Esophagus squamous epithelium (tissue), 5 donors: ENCODE results near the gene RANBP3. TPM values are rescaled to one million over a fixed set of nuclear protein-coding genes. Genes with fewer than 3 reads are reported as not detected.

Experiments
- DNase-seq: peaks from one replicate; lab custom pipeline; 2025; lab: John Stamatoyannopoulos, UW
- H3K27ac ChIP-seq, 4 donors: fragments of 200-600 bp; sonication (generic); one replicate each; pipeline ENCODE4 v1.5.1; 2016 to 2019; ENCODE audit warnings: mild to moderate bottlenecking in 1 of 4
- H3K27me3 ChIP-seq, 4 donors: fragments of 200-600 bp; sonication (generic); 1 replicate in 3 of 4; 2 replicates in 1 of 4; pipeline versions ENCODE4 v1.5.1 to v1.6.0; 2017 to 2021; ENCODE audit warnings: antibody characterized with exemption in 1 of 4
- H3K36me3 ChIP-seq, 3 donors: fragments of 200-600 bp; sonication (generic); one replicate each; pipeline ENCODE4 v1.5.1; 2016 to 2019
- H3K4me1 ChIP-seq, 3 donors: fragments of 200-600 bp; sonication (generic); one replicate each; pipeline ENCODE4 v1.5.1; 2017 to 2019
- H3K4me3 ChIP-seq, 4 donors: fragments of 200-600 bp; sonication (generic); 1 replicate in 3 of 4; 2 replicates in 1 of 4; pipeline ENCODE4 v1.5.1; 2016 to 2019; ENCODE audit warnings: mild to moderate bottlenecking in 2 of 4, moderate library complexity in 1 of 4
- H3K9me3 ChIP-seq, 3 donors: fragments of 200-600 bp; sonication (generic); one replicate each; pipeline ENCODE4 v1.5.1; 2016 to 2019
- POLR2A ChIP-seq, 4 donors: fragments of 450-650 bp; IDR thresholded peaks; one replicate each; pipeline ENCODE4 v1.6.1; 2017; ENCODE audit warnings: antibody characterized with exemption in 4 of 4, mild to moderate bottlenecking in 4 of 4, moderate library complexity in 3 of 4
- WGBS, 2 donors: methylation state at CpG; one replicate each; pipeline ENCODE4 v1.1.5; 2018; 5-methylcytosine and 5-hydroxymethylcytosine counted together
- intact Hi-C: fragments of 100-400 bp; cut with DNase I; formaldehyde crosslinking; loops from one replicate; pipeline ENCODE4 v1.15.0; 2022
- total RNA-seq, 4 donors: library from RNA; depleted of rRNA; stranded (reverse); fragments of >200 nt; gene quantifications; one replicate each; pipeline ENCODE4 v1.1.0, GENCODE V29; 2016
- TF ChIP-seq, protein P1 (sequence below), 6 experiments: fragments of 450-650 bp in 4 of 6; fragments of 200-600 bp in 2 of 6; sonication (generic) in 2 of 6; IDR thresholded peaks; one replicate each; pipeline ENCODE4 v1.5.1; 2016 to 2019; ENCODE audit warnings: antibody characterized with exemption in 6 of 6, mild to moderate bottlenecking in 4 of 6, moderate library complexity in 4 of 6
- donor health status: DM: yes; HTN: yes; CAD: no.

Gene RANBP3
- total RNA-seq, 4 donors from 2014 or later: 38.0 to 77.8 (median 39.6) TPM

DNA sequence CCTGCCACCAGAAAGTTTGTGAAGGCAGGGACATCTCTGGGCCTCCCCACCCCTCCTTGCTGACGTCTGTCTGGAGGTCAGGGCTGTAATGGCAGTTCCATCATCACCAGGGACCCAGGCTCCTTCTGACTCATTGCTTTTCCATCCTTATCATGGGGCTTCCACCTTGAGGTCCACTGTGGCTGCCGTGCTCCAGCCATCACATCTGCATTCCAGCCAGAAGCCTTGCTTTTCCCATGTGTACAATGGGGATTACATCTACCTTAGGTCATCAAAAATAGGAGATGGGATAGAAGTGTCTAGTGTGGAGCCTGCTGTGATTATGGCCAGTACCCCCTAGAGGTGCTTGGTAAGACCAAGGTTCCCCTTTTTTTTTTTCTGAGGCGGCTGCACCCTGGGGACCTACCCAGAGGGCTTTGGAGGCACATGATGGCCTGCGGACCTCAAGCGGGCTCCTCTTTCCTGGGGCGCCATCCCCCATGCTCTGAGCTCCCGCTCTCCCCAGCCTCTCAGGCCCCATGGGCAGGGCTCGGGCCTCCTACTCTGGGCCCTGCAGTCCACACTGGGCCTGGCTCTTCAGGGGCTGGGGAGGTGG, 13.4 kb upstream of the RANBP3 start:
- no peak for TF ChIP-seq POLR2A (IDR thresholded peaks at IDR 0.05)
- TF ChIP-seq, protein P1, sequence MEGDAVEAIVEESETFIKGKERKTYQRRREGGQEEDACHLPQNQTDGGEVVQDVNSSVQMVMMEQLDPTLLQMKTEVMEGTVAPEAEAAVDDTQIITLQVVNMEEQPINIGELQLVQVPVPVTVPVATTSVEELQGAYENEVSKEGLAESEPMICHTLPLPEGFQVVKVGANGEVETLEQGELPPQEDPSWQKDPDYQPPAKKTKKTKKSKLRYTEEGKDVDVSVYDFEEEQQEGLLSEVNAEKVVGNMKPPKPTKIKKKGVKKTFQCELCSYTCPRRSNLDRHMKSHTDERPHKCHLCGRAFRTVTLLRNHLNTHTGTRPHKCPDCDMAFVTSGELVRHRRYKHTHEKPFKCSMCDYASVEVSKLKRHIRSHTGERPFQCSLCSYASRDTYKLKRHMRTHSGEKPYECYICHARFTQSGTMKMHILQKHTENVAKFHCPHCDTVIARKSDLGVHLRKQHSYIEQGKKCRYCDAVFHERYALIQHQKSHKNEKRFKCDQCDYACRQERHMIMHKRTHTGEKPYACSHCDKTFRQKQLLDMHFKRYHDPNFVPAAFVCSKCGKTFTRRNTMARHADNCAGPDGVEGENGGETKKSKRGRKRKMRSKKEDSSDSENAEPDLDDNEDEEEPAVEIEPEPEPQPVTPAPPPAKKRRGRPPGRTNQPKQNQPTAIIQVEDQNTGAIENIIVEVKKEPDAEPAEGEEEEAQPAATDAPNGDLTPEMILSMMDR (IDR thresholded peaks at IDR 0.05): no peak
- intact Hi-C loops: no loop called here

DNA sequence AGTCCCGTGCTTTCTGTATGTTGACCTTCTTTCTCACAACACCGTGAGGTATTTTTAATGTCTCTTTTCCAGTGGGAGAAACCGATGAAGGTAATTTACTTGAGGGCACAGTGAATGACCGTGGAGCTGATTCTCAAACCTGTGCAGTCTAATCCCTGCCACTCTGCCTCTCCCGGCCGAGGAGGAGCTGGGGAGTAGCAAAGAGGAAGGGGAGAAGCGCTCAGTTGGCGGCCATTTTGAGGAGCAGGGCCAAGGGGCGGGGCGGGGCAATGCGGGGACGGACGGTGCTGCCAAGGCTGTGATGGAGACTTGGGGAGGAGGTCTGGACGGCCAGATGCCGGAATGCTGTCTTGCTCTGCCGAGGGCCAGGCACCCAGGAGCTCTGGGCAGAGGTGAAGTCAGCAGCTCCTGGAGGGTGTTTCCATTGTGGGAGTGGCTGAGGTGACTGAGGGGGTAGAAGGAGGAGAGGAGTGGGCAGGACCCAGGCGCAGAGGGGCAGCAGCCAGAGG, 12.4 kb upstream of the RANBP3 start:
- no peak for TF ChIP-seq POLR2A (IDR thresholded peaks at IDR 0.05)
- TF ChIP-seq, protein P1 (IDR thresholded peaks at IDR 0.05): no peak
- Histone ChIP-seq H3K4me3 (peak overlapping the region in 1 of 4 donors; percentile 22), H3K36me3 (peaks cover 0 to 12% (median 0%) of the 10 kb centered on the region in 3 donors), H3K9me3 (no peaks in the 10 kb centered on the region), H3K27ac (no peak overlapping the region), H3K4me1 (peaks cover 7 to 41% (median 8%) of the 10 kb centered on the region in 3 donors), H3K27me3 (no peaks in the 10 kb centered on the region)
- DNase-seq: no peak
- intact Hi-C loops: no loop called here
- WGBS, 2 donors: 39 to 48% methylated on average over 6 to 16 of the region's 17 CpGs

More for the DNA sequence above, 13.4 kb upstream of the RANBP3 start:
- Histone ChIP-seq H3K27ac (no peak overlapping the region), H3K4me3 (no peak overlapping the region), H3K4me1 (peaks cover 7 to 34% (median 8%) of the 10 kb centered on the region in 3 donors), H3K9me3 (no peaks in the 10 kb centered on the region), H3K27me3 (no peaks in the 10 kb centered on the region), H3K36me3 (peaks cover 0 to 22% (median 0%) of the 10 kb centered on the region in 3 donors)
- 90 to 95% methylated on average over 2 to 3 of the region's 8 CpGs for WGBS, 2 donors
- DNase-seq: no peak

DNA sequence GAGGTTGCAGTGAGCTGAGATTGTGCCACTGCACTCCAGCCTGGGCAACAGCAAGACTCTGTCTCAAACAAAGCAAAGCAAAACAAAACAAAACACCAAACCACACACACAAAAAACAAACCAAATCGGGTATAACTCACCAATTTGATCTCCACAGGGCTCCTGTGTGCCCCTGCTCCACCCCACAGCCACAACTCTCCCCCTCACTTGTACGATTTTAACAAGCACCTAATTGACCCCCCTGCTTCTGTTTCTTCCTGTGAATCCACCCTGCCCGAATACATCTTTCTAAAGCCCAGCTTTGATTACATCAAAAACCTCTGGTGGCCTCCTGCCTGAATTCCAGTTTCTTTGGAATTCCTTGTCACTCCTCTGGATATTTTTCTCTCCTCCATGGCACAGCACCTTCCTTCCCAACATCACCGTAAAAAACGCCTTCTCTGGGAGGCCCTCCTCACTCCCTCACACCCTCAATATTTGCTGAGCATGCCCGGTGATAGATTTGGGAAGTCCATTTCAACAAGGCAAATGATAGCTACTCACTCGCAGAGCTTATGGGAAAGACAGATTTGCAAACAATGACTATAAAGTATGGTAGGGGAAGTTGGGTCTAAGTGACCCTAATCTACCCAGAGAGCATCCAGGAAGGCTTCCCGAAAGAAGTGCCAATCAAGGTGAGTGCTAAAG, 11.6 kb upstream of the RANBP3 start:
- Histone ChIP-seq H3K27me3 (no peaks in the 10 kb centered on the region), H3K4me3 (no peak overlapping the region), H3K27ac (no peak overlapping the region), H3K4me1 (peaks cover 7 to 48% (median 8%) of the 10 kb centered on the region in 3 donors), H3K36me3 (peaks cover 0 to 6% (median 0%) of the 10 kb centered on the region in 3 donors), H3K9me3 (no peaks in the 10 kb centered on the region)
- intact Hi-C loops: loop anchor here (5.0 to 10.0 kb wide), 2 partner anchors 33 to 135 kb away; no protein-coding TSS in a partner anchor
- TF ChIP-seq, protein P1 (IDR thresholded peaks at IDR 0.05): no peak
- TF ChIP-seq POLR2A (IDR thresholded peaks at IDR 0.05): no peak
- DNase-seq: no peak
- 62 to 72% methylated on average over 7 to 8 of the region's 8 CpGs for WGBS, 2 donors

DNA sequence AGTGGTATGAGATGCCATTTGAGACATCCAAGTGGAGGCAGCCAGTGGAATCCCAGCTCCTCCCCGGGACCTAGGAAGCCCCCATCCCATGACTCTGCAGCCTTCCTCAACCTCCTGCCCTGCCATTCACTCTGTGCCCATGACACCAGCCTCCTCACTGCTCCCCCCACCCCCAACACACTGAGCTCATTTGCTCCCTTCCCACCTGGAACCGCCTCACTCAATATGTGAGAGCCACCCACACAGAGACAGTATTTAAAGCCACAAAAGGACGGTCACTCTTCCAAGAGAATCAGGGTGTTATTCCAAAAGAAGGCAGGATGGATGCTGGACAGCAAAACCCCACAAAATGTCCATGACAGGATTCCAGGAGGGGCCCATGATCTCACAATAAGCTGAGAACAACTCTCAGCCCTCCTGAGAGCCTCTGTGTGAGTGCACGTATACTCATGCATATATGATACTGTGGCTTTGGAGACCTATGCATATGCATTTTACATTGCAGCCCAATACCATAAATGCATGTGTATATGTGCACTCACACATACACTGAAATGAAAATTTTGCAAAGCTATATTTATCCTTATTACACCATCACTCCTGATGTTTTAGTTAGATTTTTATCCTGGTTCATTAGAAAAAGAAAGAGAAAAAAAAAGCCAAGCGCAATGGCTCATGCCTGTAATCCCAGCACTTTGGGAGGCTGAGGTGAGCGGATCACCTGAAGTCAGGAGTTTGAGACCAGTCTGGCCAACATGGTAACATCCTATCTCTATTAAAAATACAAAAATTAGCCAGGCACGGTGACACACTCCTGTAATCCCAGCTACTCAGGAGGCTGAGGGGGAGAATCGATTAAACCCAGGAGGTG, 10.8 kb upstream of the RANBP3 start:
- no peaks in the 10 kb centered on the region for H3K9me3 ChIP-seq
- TF ChIP-seq POLR2A (IDR thresholded peaks at IDR 0.05): no peak
- TF ChIP-seq, protein P1 (IDR thresholded peaks at IDR 0.05): no peak
- no peak overlapping the region for H3K27ac ChIP-seq
- H3K27me3 ChIP-seq: no peaks in the 10 kb centered on the region
- peaks cover 0 to 6% (median 0%) of the 10 kb centered on the region in 3 donors for H3K36me3 ChIP-seq
- no peak overlapping the region for H3K4me3 ChIP-seq
- H3K4me1 ChIP-seq: peaks cover 8 to 48% (median 8%) of the 10 kb centered on the region in 3 donors
- intact Hi-C loops: loop anchor here (5.0 to 10.0 kb wide), 2 partner anchors 34 to 136 kb away; no protein-coding TSS in a partner anchor
- DNase-seq: no peak
- 73 to 82% methylated on average over 5 to 6 of the region's 8 CpGs for WGBS, 2 donors
